SK-N-SH (cell line): Measurements from ENCODE around the gene UST.

Experiments
- CTCF ChIP-seq: fragments of 200-600 bp; sonication (generic); IDR thresholded peaks from 2 replicates; pipeline ENCODE4 v1.6.1; 2017; ENCODE audit warnings: antibody characterized with exemption, mild to moderate bottlenecking, moderate library complexity
- EP300 ChIP-seq, 2 experiments: IDR thresholded peaks; 2 replicates each; pipeline versions ENCODE4 v1.4.0 to v1.6.1; 2012; ENCODE audit warnings: borderline replicate concordance in 1 of 2, low read depth in 1 of 2, low read length in 1 of 2
- FOXJ3 ChIP-seq: sonication (generic); formaldehyde crosslinking; IDR thresholded peaks from 2 replicates; pipeline ENCODE4 v1.5.1; 2020; ENCODE audit warnings: mild to moderate bottlenecking, missing genetic modification reagents
- MAX ChIP-seq: IDR thresholded peaks from 2 replicates; pipeline ENCODE4 v1.4.0; 2012; ENCODE audit warnings: low read depth
- MEF2A ChIP-seq: IDR thresholded peaks from 2 replicates; pipeline ENCODE4 v1.4.0; 2012; ENCODE audit warnings: low read depth, borderline replicate concordance
- POLR2AphosphoS5 ChIP-seq: IDR thresholded peaks from 2 replicates; pipeline ENCODE4 v1.6.1; 2012; ENCODE audit warnings: low read depth, low read length
- RAD21 ChIP-seq: IDR thresholded peaks from 2 replicates; pipeline ENCODE4 v1.6.1; 2012; ENCODE audit warnings: mild to moderate bottlenecking, low read length
- REST ChIP-seq: IDR thresholded peaks from 2 replicates; pipeline ENCODE4 v1.6.1; 2012; ENCODE audit warnings: mild to moderate bottlenecking, low read depth, low read length, moderate library complexity
- TAF1 ChIP-seq: IDR thresholded peaks from 2 replicates; pipeline ENCODE4 v1.6.1; 2012; ENCODE audit warnings: low read depth, mild to moderate bottlenecking, low read length, moderate library complexity, borderline replicate concordance
- TEAD4 ChIP-seq: IDR thresholded peaks from 2 replicates; pipeline ENCODE4 v1.4.0; 2012; ENCODE audit warnings: mild to moderate bottlenecking, borderline replicate concordance; ENCODE audit not compliant: insufficient read depth
- USF2 ChIP-seq: fragments of 150-350 bp; IDR thresholded peaks from 2 replicates; pipeline ENCODE4 v1.6.1; 2017; ENCODE audit warnings: antibody characterized with exemption, low read length, low read depth, borderline replicate concordance

GRCh38 chr6:148831064-148831463 lies 84.2 kb downstream of the UST start:
- TF ChIP-seq FOXJ3 (CRISPR knock-in tag) = no peak
- TF ChIP-seq MEF2A = no peak
- TF ChIP-seq CTCF = no peak
- TF ChIP-seq REST = no peak
- no peak for TF ChIP-seq USF2
- TF ChIP-seq TAF1 = no peak
- no peak for TF ChIP-seq RAD21
- TF ChIP-seq EP300 (IDR thresholded peaks at IDR 0.05; ENCODE audit: borderline replicate concordance in 1 of 2, low read depth in 1 of 2, low read length in 1 of 2) = no peak
- no peak for TF ChIP-seq POLR2AphosphoS5
- no peak for TF ChIP-seq MAX
- no peak for TF ChIP-seq TEAD4
